KMS-11 (cell line): ENCODE results near the gene MAMDC2.

ENCODE experiments used
- H2AFZ ChIP-seq: fragments of 200-600 bp; sonication (generic); 2 replicates; pipeline ENCODE4 v1.6.1; 2016; ENCODE audit warnings: antibody characterized with exemption, mixed run types, low read depth
- H3K27ac ChIP-seq: fragments of 200-600 bp; sonication (generic); 2 replicates; pipeline ENCODE4 v1.6.1; 2016; ENCODE audit warnings: mild to moderate bottlenecking, mixed run types
- H3K27me3 ChIP-seq: fragments of 200-600 bp; sonication (generic); 2 replicates; pipeline ENCODE4 v1.6.1; 2017; ENCODE audit warnings: mild to moderate bottlenecking, low read depth, mixed run types, moderate library complexity; ENCODE audit not compliant: insufficient read depth
- H3K36me3 ChIP-seq: fragments of 200-600 bp; sonication (generic); 2 replicates; pipeline ENCODE4 v1.6.1; 2017; ENCODE audit warnings: mild to moderate bottlenecking, mixed run types; ENCODE audit not compliant: insufficient read depth
- H3K4me1 ChIP-seq: fragments of 200-600 bp; sonication (generic); 2 replicates; pipeline ENCODE4 v1.6.1; 2016; ENCODE audit warnings: mild to moderate bottlenecking, low read depth, mixed run types; ENCODE audit not compliant: poor library complexity, severe bottlenecking
- H3K4me2 ChIP-seq: fragments of 200-600 bp; sonication (generic); 2 replicates; pipeline ENCODE4 v1.7.0; 2016; ENCODE audit warnings: mild to moderate bottlenecking, mixed run types
- H3K4me3 ChIP-seq: fragments of 200-600 bp; sonication (generic); IDR thresholded peaks from 2 replicates; pipeline ENCODE4 v1.6.1; 2017; ENCODE audit warnings: low read depth, low read length, mixed read lengths; ENCODE audit not compliant: insufficient read depth
- H3K79me2 ChIP-seq: fragments of 200-600 bp; sonication (generic); 2 replicates; pipeline ENCODE4 v1.6.1; 2016; ENCODE audit warnings: low read depth, mixed run types; ENCODE audit not compliant: insufficient read depth
- H3K9ac ChIP-seq: fragments of 200-600 bp; sonication (generic); 2 replicates; pipeline ENCODE4 v1.6.1; 2016; ENCODE audit warnings: mild to moderate bottlenecking, mixed run types
- H4K20me1 ChIP-seq: fragments of 200-600 bp; sonication (generic); 2 replicates; pipeline ENCODE4 v1.6.1; 2016; ENCODE audit warnings: mild to moderate bottlenecking, mixed run types; ENCODE audit not compliant: insufficient read depth
- TF ChIP-seq, protein P1 (sequence below): fragments of 200-600 bp; sonication (generic); conservative IDR thresholded peaks from 2 replicates; pipeline ENCODE4 v1.6.1; 2017; ENCODE audit warnings: low read depth, mild to moderate bottlenecking, antibody characterized with exemption, low read length, moderate library complexity, mixed read lengths

The MAMDC2 gene, protein sequence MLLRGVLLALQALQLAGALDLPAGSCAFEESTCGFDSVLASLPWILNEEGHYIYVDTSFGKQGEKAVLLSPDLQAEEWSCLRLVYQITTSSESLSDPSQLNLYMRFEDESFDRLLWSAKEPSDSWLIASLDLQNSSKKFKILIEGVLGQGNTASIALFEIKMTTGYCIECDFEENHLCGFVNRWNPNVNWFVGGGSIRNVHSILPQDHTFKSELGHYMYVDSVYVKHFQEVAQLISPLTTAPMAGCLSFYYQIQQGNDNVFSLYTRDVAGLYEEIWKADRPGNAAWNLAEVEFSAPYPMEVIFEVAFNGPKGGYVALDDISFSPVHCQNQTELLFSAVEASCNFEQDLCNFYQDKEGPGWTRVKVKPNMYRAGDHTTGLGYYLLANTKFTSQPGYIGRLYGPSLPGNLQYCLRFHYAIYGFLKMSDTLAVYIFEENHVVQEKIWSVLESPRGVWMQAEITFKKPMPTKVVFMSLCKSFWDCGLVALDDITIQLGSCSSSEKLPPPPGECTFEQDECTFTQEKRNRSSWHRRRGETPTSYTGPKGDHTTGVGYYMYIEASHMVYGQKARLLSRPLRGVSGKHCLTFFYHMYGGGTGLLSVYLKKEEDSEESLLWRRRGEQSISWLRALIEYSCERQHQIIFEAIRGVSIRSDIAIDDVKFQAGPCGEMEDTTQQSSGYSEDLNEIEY

DNA sequence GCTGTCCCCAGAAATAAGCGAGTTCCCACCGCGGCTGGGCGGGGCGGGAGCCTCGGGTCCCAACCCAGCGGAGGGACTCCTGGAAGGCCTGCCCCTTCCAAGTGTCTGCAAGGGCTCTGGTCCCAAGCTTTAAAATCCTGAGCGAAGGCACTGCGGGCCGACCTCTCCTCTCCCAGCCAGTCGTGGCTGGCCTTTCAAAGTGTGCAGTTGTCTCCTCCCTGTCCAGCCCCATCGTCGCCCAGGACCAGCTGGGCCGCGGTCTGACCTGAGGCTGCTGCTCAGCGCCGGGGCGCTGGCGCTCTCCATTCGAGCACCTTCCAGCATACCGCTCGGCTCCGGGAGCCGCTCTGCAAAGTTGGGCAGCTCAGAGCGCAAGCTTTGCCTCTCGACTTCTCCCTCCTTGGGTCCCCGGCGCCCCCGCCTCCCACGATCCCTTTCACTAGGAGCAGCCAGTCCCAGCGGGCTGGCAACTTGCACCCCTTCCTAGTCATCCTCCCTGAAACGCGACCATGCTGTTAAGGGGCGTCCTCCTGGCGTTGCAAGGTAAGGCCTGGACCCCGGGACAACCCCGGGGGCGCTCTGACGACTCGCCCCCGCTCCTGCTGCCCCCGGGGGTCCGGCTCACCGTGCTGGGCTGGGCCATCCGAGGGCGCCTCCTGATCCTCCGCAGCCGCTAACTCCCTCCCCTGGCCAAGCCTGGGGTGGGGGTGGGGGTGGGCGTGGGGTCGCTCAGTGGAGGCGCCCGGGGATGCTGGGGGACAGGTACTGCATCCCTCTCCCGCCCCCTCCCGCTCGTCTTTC, at the start of gene MAMDC2:
MAMDC2 (plus strand) TSS at position 160 of the 801 bp plus-strand sequence; CDS start at position 510, 350 bp downstream.
- no peak within 1 kb of the TSS for H3K4me2 ChIP-seq
- H3K9ac ChIP-seq: no peak within 1 kb of the TSS

DNA sequence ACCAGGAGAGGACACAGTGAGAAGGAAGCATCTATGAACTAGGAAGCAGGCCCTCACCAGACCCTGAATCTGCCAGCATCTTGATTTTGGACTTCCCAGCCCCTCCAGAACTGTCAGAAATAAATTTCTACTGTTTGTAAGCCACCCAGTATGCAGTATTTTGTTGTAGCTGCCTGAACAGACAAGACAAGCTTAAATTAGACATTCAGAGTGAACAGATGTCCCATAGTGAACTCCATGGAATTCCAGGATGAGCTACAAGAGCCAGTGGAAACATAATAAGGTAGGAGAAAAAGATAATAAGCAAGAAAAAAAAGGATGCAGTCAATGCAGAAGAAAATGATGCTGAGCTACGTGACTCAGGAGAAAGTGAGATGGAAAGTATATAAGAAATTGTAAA, 47.8 kb upstream of the MAMDC2 start:
- H3K27ac ChIP-seq: no peak overlapping the region
- TF ChIP-seq, protein P1, sequence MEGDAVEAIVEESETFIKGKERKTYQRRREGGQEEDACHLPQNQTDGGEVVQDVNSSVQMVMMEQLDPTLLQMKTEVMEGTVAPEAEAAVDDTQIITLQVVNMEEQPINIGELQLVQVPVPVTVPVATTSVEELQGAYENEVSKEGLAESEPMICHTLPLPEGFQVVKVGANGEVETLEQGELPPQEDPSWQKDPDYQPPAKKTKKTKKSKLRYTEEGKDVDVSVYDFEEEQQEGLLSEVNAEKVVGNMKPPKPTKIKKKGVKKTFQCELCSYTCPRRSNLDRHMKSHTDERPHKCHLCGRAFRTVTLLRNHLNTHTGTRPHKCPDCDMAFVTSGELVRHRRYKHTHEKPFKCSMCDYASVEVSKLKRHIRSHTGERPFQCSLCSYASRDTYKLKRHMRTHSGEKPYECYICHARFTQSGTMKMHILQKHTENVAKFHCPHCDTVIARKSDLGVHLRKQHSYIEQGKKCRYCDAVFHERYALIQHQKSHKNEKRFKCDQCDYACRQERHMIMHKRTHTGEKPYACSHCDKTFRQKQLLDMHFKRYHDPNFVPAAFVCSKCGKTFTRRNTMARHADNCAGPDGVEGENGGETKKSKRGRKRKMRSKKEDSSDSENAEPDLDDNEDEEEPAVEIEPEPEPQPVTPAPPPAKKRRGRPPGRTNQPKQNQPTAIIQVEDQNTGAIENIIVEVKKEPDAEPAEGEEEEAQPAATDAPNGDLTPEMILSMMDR: no peak
- H3K4me3 ChIP-seq: no peak overlapping the region
- H3K79me2 ChIP-seq: no peaks in the 10 kb centered on the region
- H3K4me2 ChIP-seq: no peak overlapping the region
- H3K36me3 ChIP-seq: no peaks in the 10 kb centered on the region
- H3K9ac ChIP-seq: no peak overlapping the region
- H2AFZ ChIP-seq: no peak overlapping the region
- no peaks in the 10 kb centered on the region for H4K20me1 ChIP-seq
- H3K4me1 ChIP-seq: no peaks in the 10 kb centered on the region
- H3K27me3 ChIP-seq: no peaks in the 10 kb centered on the region

More for the DNA sequence above, at the start of gene MAMDC2:
- Histone ChIP-seq H4K20me1 (no peaks in the 10 kb centered on the region), H3K36me3 (no peaks in the 10 kb centered on the region), H2AFZ (no peak within 1 kb of the TSS), H3K4me1 (peaks cover 7% of the 10 kb centered on the region), H3K27ac (no peak within 1 kb of the TSS), H3K4me3 (no peak within 1 kb of the TSS), H3K79me2 (no peaks in the 10 kb centered on the region), H3K27me3 (no peaks in the 10 kb centered on the region)
- TF ChIP-seq, protein P1: no peak

DNA sequence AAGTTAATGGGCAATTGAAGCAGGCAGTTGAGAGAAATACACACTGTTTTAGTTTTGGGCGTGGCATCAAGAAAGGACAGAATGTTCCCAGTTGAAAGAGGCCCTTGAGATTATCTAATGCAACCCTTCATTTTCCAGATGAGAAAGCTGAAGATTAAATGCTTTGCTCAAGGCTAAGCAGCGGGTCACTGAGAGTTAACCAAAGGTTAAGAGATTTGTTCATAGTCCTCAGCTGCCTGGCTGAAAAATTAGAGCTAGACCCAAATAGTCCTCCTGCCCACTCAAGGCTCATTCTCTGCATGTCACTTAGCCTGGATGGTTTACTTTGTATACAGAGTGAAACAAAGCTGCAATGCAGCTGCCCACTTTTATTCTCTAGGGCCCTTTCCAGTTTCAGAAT, 46.7 kb upstream of the MAMDC2 start:
- no peak overlapping the region for H3K27ac ChIP-seq

GRCh38 chr9:69997524-69997923, 46.1 kb upstream of the MAMDC2 start:
- TF ChIP-seq, protein P1: no peak
- Histone ChIP-seq H3K9ac (no peak overlapping the region), H2AFZ (no peak overlapping the region), H3K36me3 (no peaks in the 10 kb centered on the region), H3K79me2 (no peaks in the 10 kb centered on the region), H4K20me1 (no peaks in the 10 kb centered on the region), H3K4me3 (no peak overlapping the region), H3K4me2 (no peak overlapping the region), H3K4me1 (no peaks in the 10 kb centered on the region), H3K27ac (no peak overlapping the region), H3K27me3 (no peaks in the 10 kb centered on the region)

More for the DNA sequence above, 46.7 kb upstream of the MAMDC2 start:
- H3K4me1 ChIP-seq: no peaks in the 10 kb centered on the region
- no peaks in the 10 kb centered on the region for H4K20me1 ChIP-seq
- TF ChIP-seq, protein P1: no peak
- no peak overlapping the region for H2AFZ ChIP-seq
- H3K79me2 ChIP-seq: no peaks in the 10 kb centered on the region
- no peaks in the 10 kb centered on the region for H3K36me3 ChIP-seq
- no peak overlapping the region for H3K4me3 ChIP-seq
- H3K4me2 ChIP-seq: no peak overlapping the region
- no peak overlapping the region for H3K9ac ChIP-seq
- H3K27me3 ChIP-seq: no peaks in the 10 kb centered on the region
